ENCODE results near the gene RBBP5.

Gene RBBP5

GRCh38 chr1:205069371-205070125 is 52.2 kb downstream of the RBBP5 start:
- TF ChIP-seq CSRNP3 (CRISPR knock-in tag; IDR thresholded peaks at IDR 0.05), result no peak
- TF ChIP-seq PATZ1 (CRISPR knock-in tag; IDR thresholded peaks at IDR 0.05; ENCODE audit: borderline replicate concordance), result no peak
- TF ChIP-seq POU6F1 (CRISPR knock-in tag; IDR thresholded peaks at IDR 0.05; ENCODE audit: borderline replicate concordance, low read depth), result no peak
- TF ChIP-seq ZFP30 (CRISPR knock-in tag; IDR thresholded peaks at IDR 0.05), result no peak
- TF ChIP-seq TCF4 (CRISPR knock-in tag; IDR thresholded peaks at IDR 0.05; ENCODE audit: borderline replicate concordance), result no peak
- no peak for TF ChIP-seq CREB5 (CRISPR knock-in tag; IDR thresholded peaks at IDR 0.05; ENCODE audit: low read depth)
- no peak for ATAC-seq

- TF ChIP-seq ZC3H10 (CRISPR knock-in tag; IDR thresholded peaks at IDR 0.05) (0 out of 2 replicates have a peak, but pooled peaks have one; percentile 14), ZFP30 (CRISPR knock-in tag; IDR thresholded peaks at IDR 0.05) (no peak), ESRRG (CRISPR knock-in tag; IDR thresholded peaks at IDR 0.05) (no peak)
- no peak for ATAC-seq
These were observed 53.2 kb downstream of the RBBP5 start for GRCh38 chr1:205068457-205069040.

- ATAC-seq, result no peak
- TF ChIP-seq ZNF70 (CRISPR knock-in tag; IDR thresholded peaks at IDR 0.05) (no peak), CSRNP3 (CRISPR knock-in tag; IDR thresholded peaks at IDR 0.05) (no peak), GLIS3 (CRISPR knock-in tag; IDR thresholded peaks at IDR 0.05) (no peak), ZNF565 (CRISPR knock-in tag; conservative IDR thresholded peaks at IDR 0.05; ENCODE audit: low read depth) (no peak), ZFP30 (CRISPR knock-in tag; IDR thresholded peaks at IDR 0.05) (no peak)
These were observed 53.8 kb downstream of the RBBP5 start for GRCh38 chr1:205068001-205068400.

GRCh38 chr1:205067031-205067430 is 54.7 kb downstream of the RBBP5 start:
- TF ChIP-seq ZFP3 (CRISPR knock-in tag; IDR thresholded peaks at IDR 0.05), result no peak
- no peak for TF ChIP-seq ESRRG (CRISPR knock-in tag; IDR thresholded peaks at IDR 0.05)
- TF ChIP-seq ZNF70 (CRISPR knock-in tag; IDR thresholded peaks at IDR 0.05), result no peak
- no peak for TF ChIP-seq SNAI2 (CRISPR knock-in tag; IDR thresholded peaks at IDR 0.05)
- no peak for TF ChIP-seq RARB (CRISPR knock-in tag; IDR thresholded peaks at IDR 0.05)
- no peak for ATAC-seq

GRCh38 chr1:205066141-205066818 is 55.5 kb downstream of the RBBP5 start:
- no peak for TF ChIP-seq ARNTL (CRISPR knock-in tag; IDR thresholded peaks at IDR 0.05; ENCODE audit: borderline replicate concordance, low read depth)
- TF ChIP-seq SNAI2 (CRISPR knock-in tag; IDR thresholded peaks at IDR 0.05), result no peak
- TF ChIP-seq CREB5 (CRISPR knock-in tag; IDR thresholded peaks at IDR 0.05; ENCODE audit: low read depth), result no peak
- TF ChIP-seq BACH2 (CRISPR knock-in tag; IDR thresholded peaks at IDR 0.05; ENCODE audit: borderline replicate concordance), result no peak
- no peak for TF ChIP-seq POU6F1 (CRISPR knock-in tag; IDR thresholded peaks at IDR 0.05; ENCODE audit: borderline replicate concordance, low read depth)
- no peak for TF ChIP-seq TOX (CRISPR knock-in tag; IDR thresholded peaks at IDR 0.05; ENCODE audit: borderline replicate concordance)
- TF ChIP-seq RARB (CRISPR knock-in tag; IDR thresholded peaks at IDR 0.05), result no peak
- peak; percentile 47 for ATAC-seq

All from SK-N-SH treated with all-trans-retinoic acid at 6 μM for 48 hours (cell line).